Right renal cortex interstitium (tissue), 3 donors: Measurements from ENCODE around the gene PDE10A. TPM values are rescaled to one million over a fixed set of nuclear protein-coding genes. Genes with fewer than 3 reads are reported as not detected.
"Not testable (repeated sequence)": the region's sequence is repeated elsewhere in the genome, so short reads cannot be mapped to it uniquely, and the experiment has no call there.

Experiments used
- DNase-seq, 3 donors: peaks; one replicate each; pipeline ENCODE4 v3.0.0-alpha.2; 2013; ENCODE audit warnings: low read depth in 3 of 3, low spot score in 2 of 3
- polyA plus RNA-seq, 3 donors: library from polyadenylated mRNA; unstranded; fragments of 120-200 nt; gene quantifications; one replicate each; pipeline ENCODE4 v1.2.1, GENCODE V29; 2013; ENCODE audit not compliant: insufficient read length in 3 of 3

Gene PDE10A
- polyA plus RNA-seq, 3 donors: 19.0 to 20.4 (median 19.9) TPM

GRCh38 chr6:165594584-165595333 lies 68.3 kb downstream of the PDE10A start:
- no peak for DNase-seq

DNA sequence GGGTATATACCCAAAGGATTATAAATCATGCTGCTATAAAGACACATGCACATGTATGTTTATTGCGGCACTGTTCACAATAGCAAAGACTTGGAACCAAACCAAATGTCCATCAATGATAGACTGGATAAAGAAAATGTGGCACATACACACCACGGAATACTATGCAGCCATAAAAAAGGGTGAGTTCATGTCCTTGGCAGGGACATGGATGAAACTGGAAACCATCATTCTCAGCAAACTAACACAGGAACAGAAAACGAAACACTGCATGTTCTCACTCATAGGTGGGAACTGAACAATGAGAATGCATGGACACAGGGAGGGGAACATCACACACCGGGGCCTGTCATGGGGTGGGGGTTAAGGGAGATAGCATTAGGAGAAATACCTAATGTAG lies 70.1 kb downstream of the PDE10A start:
- not testable (repeated sequence) for DNase-seq

GRCh38 chr6:165588515-165588914 lies 74.5 kb downstream of the PDE10A start:
- no peak for DNase-seq

DNA sequence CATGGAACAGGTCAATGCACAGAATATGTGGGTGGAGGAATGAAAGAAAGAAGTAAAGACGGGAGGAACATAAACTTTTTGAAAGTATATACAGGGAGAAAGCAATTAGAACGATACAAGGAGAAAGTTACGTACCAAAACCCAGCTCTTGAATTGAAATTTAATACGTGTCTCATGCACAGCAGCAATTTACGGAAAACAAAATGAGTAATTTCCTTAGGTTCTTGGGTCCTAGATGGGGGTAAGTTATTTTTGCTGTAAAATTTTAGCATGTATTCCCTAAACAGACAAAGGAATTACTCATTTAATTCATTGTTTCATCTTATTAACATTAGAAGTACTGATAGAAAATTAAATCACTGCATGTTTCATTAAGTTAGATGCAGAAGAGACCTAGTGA lies 75.8 kb downstream of the PDE10A start:
- DNase-seq: no peak

DNA sequence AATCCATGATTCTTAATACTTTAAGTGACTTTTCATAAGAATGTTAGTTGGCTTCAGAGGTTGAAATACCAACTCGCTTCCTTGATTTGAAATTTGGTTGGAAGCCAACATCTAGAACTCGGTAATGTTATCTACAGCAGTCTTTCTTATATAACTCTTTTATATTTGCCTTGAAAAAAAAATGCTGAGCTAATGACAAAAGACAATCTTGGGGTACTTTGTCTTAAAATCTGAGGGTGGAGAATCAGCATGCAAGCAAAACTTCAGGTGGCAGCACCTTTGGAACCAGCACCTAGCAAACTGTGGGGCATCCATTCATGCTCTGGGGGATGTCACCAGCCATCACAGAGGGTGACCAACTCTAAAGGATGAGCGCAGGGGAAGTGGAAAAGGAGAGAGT lies 76.3 kb downstream of the PDE10A start:
- DNase-seq: no peak

- no peak for DNase-seq
Measured at GRCh38 chr6:165585060-165585459, 78.0 kb downstream of the PDE10A start.

- no peak for DNase-seq
Measured at GRCh38 chr6:165584541-165584940, 78.5 kb downstream of the PDE10A start.

DNA sequence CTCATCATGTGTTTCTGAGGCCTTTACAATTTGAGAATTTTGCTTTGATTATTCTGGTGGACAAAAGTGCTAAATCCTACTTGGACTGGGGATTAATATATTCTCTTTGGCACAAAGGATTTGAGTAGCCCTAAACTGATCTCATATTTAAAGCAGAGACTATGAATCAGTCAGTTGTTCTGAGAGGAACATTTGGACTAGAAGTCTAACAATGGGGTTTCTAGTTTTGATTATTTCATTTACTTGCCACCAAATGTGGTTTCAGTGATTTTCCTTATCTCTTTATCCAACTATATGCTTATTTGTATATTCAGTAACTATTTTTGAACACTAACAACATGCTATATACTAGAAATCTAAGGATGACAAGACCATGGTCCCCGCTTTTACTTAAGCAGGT lies 81.4 kb downstream of the PDE10A start:
- DNase-seq: no peak

DNA sequence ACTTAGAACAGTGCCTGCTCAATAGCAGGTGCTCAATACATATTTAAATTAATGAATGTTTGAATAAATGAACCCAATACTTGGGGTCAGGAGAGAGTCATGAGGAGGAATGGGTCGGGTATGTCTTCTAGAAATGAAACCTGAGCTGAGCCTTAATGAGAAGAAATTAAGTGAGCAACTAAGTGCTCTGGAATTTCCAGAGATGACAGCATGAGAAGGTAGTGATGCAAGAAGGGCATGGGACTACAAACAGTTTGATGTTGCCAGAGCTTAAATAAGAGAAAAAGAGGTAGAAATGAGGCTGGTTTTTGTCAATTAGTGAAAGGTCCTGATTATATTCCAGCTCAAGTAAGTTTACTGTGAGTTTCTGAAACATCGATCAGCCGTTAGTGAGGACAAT lies 82.9 kb downstream of the PDE10A start:
- no peak for DNase-seq

- DNase-seq: no peak
Measured at GRCh38 chr6:165579151-165579550, 83.9 kb downstream of the PDE10A start.

GRCh38 chr6:165577556-165577955 lies 85.5 kb downstream of the PDE10A start:
- DNase-seq: no peak

DNA sequence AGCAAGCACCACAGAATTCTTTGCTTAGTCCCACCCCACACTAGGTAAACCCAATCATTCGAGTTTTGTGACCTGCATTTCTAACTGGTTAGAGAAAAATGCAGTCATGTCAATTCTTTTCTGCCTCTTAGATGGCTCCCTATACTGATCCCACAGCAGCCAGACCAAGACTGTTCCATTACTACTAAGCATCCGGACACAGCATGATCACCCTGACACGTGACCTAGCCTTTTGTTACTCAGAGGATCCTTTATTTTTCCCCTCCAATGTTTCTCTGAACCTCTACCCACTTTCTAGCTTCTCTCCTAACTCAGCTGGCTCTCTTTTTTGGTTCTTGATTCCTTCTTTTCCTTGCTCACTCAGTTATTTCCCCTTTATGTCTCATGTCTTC lies 87.9 kb downstream of the PDE10A start:
- no peak for DNase-seq

DNA sequence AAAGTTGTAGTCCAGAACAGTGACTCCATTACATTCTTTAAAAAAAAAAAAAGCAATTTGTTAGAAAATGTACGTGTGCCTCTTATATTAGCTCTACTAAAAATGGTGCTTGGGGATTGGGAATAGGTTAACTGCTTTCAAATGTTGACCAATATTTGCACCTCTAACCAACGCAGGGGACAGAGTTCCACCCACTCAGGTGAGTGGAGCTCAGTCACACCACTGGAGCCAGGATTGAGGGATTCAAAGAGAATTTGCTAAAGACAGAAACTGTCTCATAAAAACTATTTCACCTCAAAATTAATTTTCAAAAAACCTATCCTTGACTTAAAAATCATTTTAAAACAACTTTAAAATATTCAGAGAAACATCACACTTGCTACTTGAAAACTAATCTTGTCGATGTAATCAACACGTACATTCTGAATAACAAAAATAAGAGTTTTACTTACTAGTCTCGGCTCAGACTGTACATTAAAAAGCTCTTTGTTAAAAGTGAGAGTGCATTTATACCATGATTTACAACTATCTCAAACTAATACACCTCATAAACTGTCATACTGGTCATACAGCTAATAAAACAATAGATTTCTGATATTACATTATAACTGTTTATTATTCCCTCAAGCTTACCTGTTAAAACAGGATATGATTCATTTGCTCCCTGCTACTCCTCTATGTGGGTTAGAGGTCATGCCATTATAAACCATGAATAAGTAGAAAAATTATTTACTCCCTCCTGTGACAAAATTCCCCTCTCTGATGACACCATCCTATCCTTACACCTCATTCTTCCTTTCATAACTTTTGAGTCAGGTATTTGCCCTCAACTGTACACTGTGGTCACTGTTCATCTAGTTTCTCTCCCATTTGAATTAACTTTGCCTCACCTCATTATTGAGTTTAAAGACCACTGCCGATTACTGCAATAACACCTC lies 88.6 kb downstream of the PDE10A start:
- no peak for DNase-seq

DNA sequence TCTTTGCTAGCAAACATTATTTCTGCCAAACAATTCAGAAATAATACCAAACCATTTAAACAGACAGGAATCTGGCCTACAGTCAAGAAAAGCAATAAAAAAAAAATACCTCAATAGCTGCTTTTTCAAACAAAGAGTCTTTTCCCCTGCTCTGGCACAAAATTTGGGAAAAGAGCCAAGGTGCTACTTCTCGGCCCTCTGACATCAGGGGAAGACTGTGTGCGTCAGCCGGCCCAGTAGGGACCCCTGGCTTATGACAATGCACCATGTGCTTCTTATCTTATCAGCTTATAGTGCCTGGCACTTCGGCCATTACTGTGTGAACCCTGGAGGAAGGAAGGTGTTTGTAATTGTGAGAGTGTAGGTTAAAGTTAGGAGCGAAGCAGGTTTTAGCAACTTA lies 89.4 kb downstream of the PDE10A start:
- peak in 1 of 3 donors; percentile 26 for DNase-seq

- no peak for DNase-seq
Measured at GRCh38 chr6:165571721-165572132, 91.3 kb downstream of the PDE10A start.

GRCh38 chr6:165571068-165571682 lies 91.9 kb downstream of the PDE10A start:
- no peak for DNase-seq

GRCh38 chr6:165568326-165568725 lies 94.7 kb downstream of the PDE10A start:
- no peak for DNase-seq

GRCh38 chr6:165566088-165566828 lies 96.8 kb downstream of the PDE10A start:
- DNase-seq: no peak

DNA sequence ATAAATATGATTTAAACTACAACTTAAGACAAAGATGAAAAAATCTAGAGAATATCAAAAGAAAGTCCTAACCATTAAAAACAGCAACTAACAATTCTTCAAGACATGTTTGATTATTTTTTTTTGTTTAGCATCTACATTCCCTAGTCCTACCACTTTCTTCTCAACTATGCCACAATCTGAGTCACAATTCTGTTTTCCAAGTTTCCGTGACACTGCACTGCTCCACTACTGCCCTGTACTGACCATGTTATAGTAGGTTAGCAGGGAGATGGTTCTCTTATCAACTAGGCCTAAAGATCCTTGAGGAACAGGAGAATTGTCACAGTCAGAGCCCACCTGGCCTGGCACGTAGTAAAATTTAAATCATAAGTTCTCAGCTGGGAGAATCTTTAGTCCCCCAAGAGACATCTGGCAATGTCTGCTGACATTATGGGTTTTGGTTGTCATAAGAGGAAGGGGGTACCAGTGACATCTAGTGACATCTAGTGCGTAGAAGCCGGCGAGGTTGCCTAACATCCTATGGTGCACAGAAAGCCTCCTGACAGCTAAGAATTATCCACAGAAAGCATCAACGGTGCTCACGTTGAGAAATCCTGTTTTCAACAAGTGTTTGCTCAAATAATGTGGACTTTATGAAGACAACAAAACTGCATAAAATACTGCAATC lies 100.5 kb downstream of the PDE10A start:
- DNase-seq: no peak

DNA sequence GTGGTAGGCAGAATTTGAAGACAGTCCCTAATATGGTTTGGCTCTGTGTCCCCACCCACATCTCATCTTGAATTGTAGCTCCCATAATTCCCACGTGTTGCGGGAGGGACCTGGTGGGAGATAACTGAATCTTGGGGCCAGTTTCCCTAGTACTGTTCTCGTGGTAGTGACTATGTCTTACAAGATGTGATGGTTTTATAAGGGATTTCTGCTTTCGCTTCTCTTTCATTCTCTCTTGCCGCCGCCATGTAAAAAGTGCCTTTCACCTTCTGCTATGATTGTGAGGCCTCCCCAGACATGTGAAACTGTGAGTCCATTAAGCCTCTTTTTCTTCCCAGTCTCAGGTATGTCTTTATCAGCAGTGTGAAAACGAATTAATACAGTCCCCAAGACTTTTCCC lies 103.4 kb downstream of the PDE10A start:
- DNase-seq: no peak
